ENCODE results near the gene AIG1. TPM values are rescaled to one million over a fixed set of nuclear protein-coding genes. Genes with fewer than 3 reads are reported as not detected.

The AIG1 gene
- total RNA-seq, 1 donor from 2014 or later = 35.2 TPM

DNA sequence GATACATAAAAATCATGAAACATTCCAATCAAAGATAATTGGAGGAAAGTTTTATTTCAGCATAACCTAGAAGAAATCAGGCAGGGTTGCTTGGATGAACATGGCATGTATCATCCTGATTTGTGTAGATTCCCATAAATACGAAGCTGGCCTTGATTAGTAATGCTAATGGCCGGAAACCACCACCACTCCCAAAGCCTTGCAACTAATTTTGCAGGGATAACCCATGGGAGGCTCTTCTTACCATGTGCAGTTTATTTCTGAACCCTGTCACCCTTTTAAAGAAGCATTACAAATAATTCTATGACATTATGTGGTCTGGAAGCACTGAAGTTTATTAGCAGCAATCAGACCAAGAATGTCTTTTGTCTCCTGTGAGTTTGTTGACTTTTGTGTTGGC, 80.8 kb downstream of the AIG1 start:
- peaks cover 16% of the 10 kb centered on the region for H3K36me3 Mint-ChIP-seq (ENCODE audit: low read depth, unreplicated experiment)

GRCh38 chr6:143146186-143146851, 85.6 kb downstream of the AIG1 start:
- H3K9me3 ChIP-seq (ENCODE audit: insufficient read depth, low read depth, low read length) = no peaks in the 10 kb centered on the region
- TF ChIP-seq CTCF (IDR thresholded peaks at IDR 0.05; ENCODE audit: insufficient read depth, low read depth, low read length) (no peak), EZH2 (IDR thresholded peaks at IDR 0.05; ENCODE audit: insufficient read depth, low read length) (no peak)
- H3K4me3 Mint-ChIP-seq (ENCODE audit: unreplicated experiment) = no peak overlapping the region
- FAIRE-seq (no peak), DNase-seq (ENCODE audit: low read depth) (no peak)
- no peak overlapping the region for H3K9ac ChIP-seq (ENCODE audit: low read length)
- no peak overlapping the region for H2AFZ ChIP-seq (ENCODE audit: low read depth, low read length)
- no peaks in the 10 kb centered on the region for H3K4me1 ChIP-seq (ENCODE audit: insufficient read depth, low read length)
- peaks cover 2% of the 10 kb centered on the region for H3K36me3 Mint-ChIP-seq (ENCODE audit: low read depth, unreplicated experiment)
- H3K79me2 ChIP-seq (ENCODE audit: insufficient read depth, low read length) = no peaks in the 10 kb centered on the region
- H4K20me1 ChIP-seq (ENCODE audit: insufficient read depth, low read length) = no peaks in the 10 kb centered on the region
- no peak overlapping the region for H3K27ac Mint-ChIP-seq (ENCODE audit: unreplicated experiment)
- H3K4me3 ChIP-seq (ENCODE audit: insufficient read depth, low read depth, low read length) = no peak overlapping the region
- no peaks in the 10 kb centered on the region for H3K4me1 Mint-ChIP-seq (ENCODE audit: low read depth, unreplicated experiment)
- no peaks in the 10 kb centered on the region for H3K36me3 ChIP-seq (ENCODE audit: insufficient read depth, low read length)
- no peak overlapping the region for H3K27ac ChIP-seq (ENCODE audit: low read depth, low read length)
- no peaks in the 10 kb centered on the region for H3K9me3 Mint-ChIP-seq (ENCODE audit: unreplicated experiment)
- no peak overlapping the region for H3K4me2 ChIP-seq (ENCODE audit: low read length)
- no peaks in the 10 kb centered on the region for H3K27me3 Mint-ChIP-seq (ENCODE audit: low read depth, unreplicated experiment)
- H3K27me3 ChIP-seq (ENCODE audit: insufficient read depth, low read length) = no peaks in the 10 kb centered on the region

More for the DNA sequence above, 80.8 kb downstream of the AIG1 start:
- H3K9ac ChIP-seq (ENCODE audit: low read length) = no peak overlapping the region
- FAIRE-seq = no peak
- no peaks in the 10 kb centered on the region for H4K20me1 ChIP-seq (ENCODE audit: insufficient read depth, low read length)
- Mint-ChIP-seq H3K4me1 (ENCODE audit: low read depth, unreplicated experiment) (peaks cover 3% of the 10 kb centered on the region), H3K27ac (ENCODE audit: unreplicated experiment) (no peak overlapping the region), H3K27me3 (ENCODE audit: low read depth, unreplicated experiment) (no peaks in the 10 kb centered on the region), H3K4me3 (ENCODE audit: unreplicated experiment) (no peak overlapping the region), H3K9me3 (ENCODE audit: unreplicated experiment) (peaks cover 3% of the 10 kb centered on the region)
- no peaks in the 10 kb centered on the region for H3K79me2 ChIP-seq (ENCODE audit: insufficient read depth, low read length)
- no peaks in the 10 kb centered on the region for H3K9me3 ChIP-seq (ENCODE audit: insufficient read depth, low read depth, low read length)
- no peaks in the 10 kb centered on the region for H3K27me3 ChIP-seq (ENCODE audit: insufficient read depth, low read length)
- no peaks in the 10 kb centered on the region for H3K4me1 ChIP-seq (ENCODE audit: insufficient read depth, low read length)
- H3K4me2 ChIP-seq (ENCODE audit: low read length) = no peak overlapping the region
- TF ChIP-seq EZH2 (IDR thresholded peaks at IDR 0.05; ENCODE audit: insufficient read depth, low read length) (no peak), CTCF (IDR thresholded peaks at IDR 0.05; ENCODE audit: insufficient read depth, low read depth, low read length) (no peak)
- no peak overlapping the region for H2AFZ ChIP-seq (ENCODE audit: low read depth, low read length)
- no peak overlapping the region for H3K27ac ChIP-seq (ENCODE audit: low read depth, low read length)
- H3K36me3 ChIP-seq (ENCODE audit: insufficient read depth, low read length) = peaks cover 9% of the 10 kb centered on the region
- no peak overlapping the region for H3K4me3 ChIP-seq (ENCODE audit: insufficient read depth, low read depth, low read length)
- no peak for DNase-seq (ENCODE audit: low read depth)

GRCh38 chr6:143149771-143150170, 89.1 kb downstream of the AIG1 start:
- TF ChIP-seq CTCF (IDR thresholded peaks at IDR 0.05; ENCODE audit: insufficient read depth, low read depth, low read length) (no peak), EZH2 (IDR thresholded peaks at IDR 0.05; ENCODE audit: insufficient read depth, low read length) (no peak)
- H3K9me3 ChIP-seq (ENCODE audit: insufficient read depth, low read depth, low read length) = no peaks in the 10 kb centered on the region

More at GRCh38 chr6:143149771-143150170, 89.1 kb downstream of the AIG1 start:
- Histone ChIP-seq H2AFZ (ENCODE audit: low read depth, low read length) (no peak overlapping the region), H3K4me1 (ENCODE audit: insufficient read depth, low read length) (no peaks in the 10 kb centered on the region), H3K9ac (ENCODE audit: low read length) (no peak overlapping the region), H4K20me1 (ENCODE audit: insufficient read depth, low read length) (no peaks in the 10 kb centered on the region), H3K79me2 (ENCODE audit: insufficient read depth, low read length) (no peaks in the 10 kb centered on the region), H3K36me3 (ENCODE audit: insufficient read depth, low read length) (no peaks in the 10 kb centered on the region), H3K4me2 (ENCODE audit: low read length) (no peak overlapping the region), H3K27me3 (ENCODE audit: insufficient read depth, low read length) (no peaks in the 10 kb centered on the region), H3K4me3 (ENCODE audit: insufficient read depth, low read depth, low read length) (no peak overlapping the region), H3K27ac (ENCODE audit: low read depth, low read length) (no peak overlapping the region)
- no peak overlapping the region for H3K27ac Mint-ChIP-seq (ENCODE audit: unreplicated experiment)
- H3K4me1 Mint-ChIP-seq (ENCODE audit: low read depth, unreplicated experiment) = no peaks in the 10 kb centered on the region
- peak; percentile 20 for FAIRE-seq
- H3K4me3 Mint-ChIP-seq (ENCODE audit: unreplicated experiment) = no peak overlapping the region
- H3K27me3 Mint-ChIP-seq (ENCODE audit: low read depth, unreplicated experiment) = no peaks in the 10 kb centered on the region
- no peaks in the 10 kb centered on the region for H3K36me3 Mint-ChIP-seq (ENCODE audit: low read depth, unreplicated experiment)
- H3K9me3 Mint-ChIP-seq (ENCODE audit: unreplicated experiment) = no peaks in the 10 kb centered on the region
- DNase-seq (ENCODE audit: low read depth) = peak; percentile 66
